B cell (primary cell): ENCODE data around the gene RBM39. TPM values are rescaled to one million over a fixed set of nuclear protein-coding genes. Genes with fewer than 3 reads are reported as not detected.

ENCODE experiments used
- ATAC-seq: fragments of 200-7000 bp; cut with Tn5 transposase; one replicate; pipeline ENCODE4 v1.10.0; 2021; ENCODE audit warnings: low read depth, mild to moderate bottlenecking, moderate number of reproducible peaks, moderate library complexity
- CTCF ChIA-PET: fragments of 350-600 bp; sonication (Branson Sonifier 250); formaldehyde crosslinking; loops from one replicate; lab custom pipeline; 2021; ENCODE audit warnings: antibody characterized with exemption, inconsistent platforms; lab: Charles Lee
- POLR2A ChIA-PET: fragments of 350-600 bp; sonication (Branson Sonifier 250); formaldehyde crosslinking; loops from one replicate; lab custom pipeline; 2021; ENCODE audit warnings: antibody characterized with exemption; lab: Charles Lee
- DNase-seq: peaks from one replicate; pipeline ENCODE4 v3.0.0; 2013
- H2AFZ ChIP-seq: 2 replicates; pipeline ENCODE4 v1.6.1; 2012; ENCODE audit warnings: mild to moderate bottlenecking, low read depth, low read length; ENCODE audit not compliant: insufficient read depth, poor library complexity, severe bottlenecking
- H3K27ac ChIP-seq, 2 donors: 1 replicate in 1 of 2; 2 replicates in 1 of 2; pipeline ENCODE4 v1.5.1; 2012 to 2013; ENCODE audit warnings: low read length in 2 of 2, mild to moderate bottlenecking in 2 of 2, moderate library complexity in 1 of 2
- H3K27me3 ChIP-seq, 4 experiments: fragments of 200-600 bp in 1 of 4; sonication (generic) in 1 of 4; replicated peaks in 1 of 4; 1 replicate in 2 of 4; 2 replicates in 2 of 4; pipeline versions ENCODE4 v1.6.1 to v1.7.0; 2013 to 2016; ENCODE audit warnings: low read length in 3 of 4, mild to moderate bottlenecking in 2 of 4, mixed read lengths in 1 of 4, moderate library complexity in 1 of 4; ENCODE audit not compliant: insufficient read depth in 4 of 4, control insufficient read depth in 3 of 4; ENCODE audit errors: control extremely low read depth in 1 of 4
- H3K36me3 ChIP-seq, 2 experiments: replicated peaks in 1 of 2; 1 replicate in 1 of 2; 2 replicates in 1 of 2; pipeline versions ENCODE4 v1.6.1 to v1.7.1; 2013; ENCODE audit warnings: low read length in 1 of 2; ENCODE audit not compliant: insufficient read depth in 2 of 2, control insufficient read depth in 1 of 2; ENCODE audit errors: control extremely low read depth in 1 of 2, extremely low read depth in 1 of 2
- H3K4me1 ChIP-seq, 2 donors: fragments of 200-600 bp in 1 of 2; sonication (generic) in 1 of 2; 1 replicate in 1 of 2; 2 replicates in 1 of 2; pipeline versions ENCODE4 v1.5.1 to v1.6.1; 2013 to 2017; ENCODE audit warnings: low read length in 2 of 2; ENCODE audit not compliant: control insufficient read depth in 2 of 2, insufficient read depth in 2 of 2
- H3K4me2 ChIP-seq: replicated peaks from 2 replicates; pipeline ENCODE3; 2012; ENCODE audit warnings: mild to moderate bottlenecking, low read depth, low read length; ENCODE audit not compliant: poor library complexity, severe bottlenecking
- H3K4me3 ChIP-seq, 5 experiments: fragments of 200-600 bp in 1 of 5; sonication (generic) in 1 of 5; 1 replicate in 3 of 5; 2 replicates in 2 of 5; pipeline versions ENCODE4 v1.5.1 to v1.7.0; 2011 to 2016; ENCODE audit warnings: low read length in 4 of 5, mild to moderate bottlenecking in 4 of 5, low read depth in 2 of 5, control low read depth in 1 of 5, moderate library complexity in 1 of 5; ENCODE audit not compliant: insufficient read depth in 1 of 5; ENCODE audit errors: control extremely low read depth in 1 of 5, extremely low read depth in 1 of 5
- H3K79me2 ChIP-seq: fragments of 200-600 bp; sonication (generic); one replicate; pipeline ENCODE4 v1.6.0; 2016; ENCODE audit warnings: low read length; ENCODE audit not compliant: control insufficient read depth, insufficient read depth
- H3K9ac ChIP-seq: fragments of 200-600 bp; sonication (generic); 2 replicates; pipeline ENCODE4 v1.6.1; 2017; ENCODE audit warnings: mild to moderate bottlenecking, low read length, moderate library complexity
- H3K9me3 ChIP-seq, 3 donors: one replicate each; pipeline versions ENCODE4 v1.6.1 to v1.7.1; 2013; ENCODE audit warnings: low read length in 2 of 3; ENCODE audit not compliant: control insufficient read depth in 2 of 3, insufficient read depth in 1 of 3; ENCODE audit errors: control extremely low read depth in 1 of 3
- H4K20me1 ChIP-seq: 2 replicates; pipeline ENCODE4 v1.6.0; 2012; ENCODE audit warnings: mild to moderate bottlenecking, low read length; ENCODE audit not compliant: insufficient read depth, control insufficient read depth, poor library complexity, severe bottlenecking
- H3K27ac Mint-ChIP-seq: one replicate; pipeline ENCODE4 v1.8.0; 2021; ENCODE audit warnings: mixed read lengths
- H3K27me3 Mint-ChIP-seq: one replicate; pipeline ENCODE4 v1.8.0; 2021; ENCODE audit warnings: mixed read lengths
- H3K4me1 Mint-ChIP-seq: one replicate; pipeline ENCODE4 v1.8.0; 2021; ENCODE audit warnings: mixed read lengths
- H3K4me3 Mint-ChIP-seq: one replicate; pipeline ENCODE4 v1.8.0; 2021; ENCODE audit warnings: mixed read lengths
- H3K9me3 Mint-ChIP-seq: one replicate; pipeline ENCODE4 v1.8.0; 2022; ENCODE audit warnings: mixed read lengths; ENCODE audit not compliant: insufficient read depth
- EZH2 ChIP-seq: IDR thresholded peaks from 2 replicates; pipeline ENCODE4 v1.6.1; 2012; ENCODE audit warnings: borderline replicate concordance, low read depth, mild to moderate bottlenecking, moderate library complexity, low read length; ENCODE audit not compliant: insufficient read depth, poor library complexity, severe bottlenecking
- WGBS: methylation state at CpG from one replicate; pipeline ENCODE4 v1.1.5; 2013; ENCODE audit warnings: missing lambda C conversion rate; ENCODE audit not compliant: insufficient coverage; 5-methylcytosine and 5-hydroxymethylcytosine counted together
- intact Hi-C: fragments of 100-400 bp; cut with micrococcal nuclease; formaldehyde crosslinking; loops from one replicate; pipeline ENCODE4 v1.10.0; 2022
- polyA plus RNA-seq: library from polyadenylated mRNA; depleted of rRNA; stranded (reverse); fragments of >200 nt; gene quantifications from 2 replicates; pipeline ENCODE4 v1.2.3, GENCODE V29; 2012
- total RNA-seq, 2 donors: library from RNA; stranded (reverse); fragments of 120-200 nt in 1 of 2; gene quantifications; 1 replicate in 1 of 2; 2 replicates in 1 of 2; pipeline versions ENCODE4 v1.2.3 to v1.2.4, GENCODE V29; 2013 to 2022
- TF ChIP-seq, protein P1 (sequence below): fragments of 200-600 bp; IDR thresholded peaks from one replicate; pipeline ENCODE4 v1.8.0; 2022; ENCODE audit warnings: antibody characterized with exemption, mild to moderate bottlenecking

Gene RBM39
- total and polyA plus RNA-seq, 2 donors (not counting 1 experiment from before 2014, with no cell fraction given) = 217 to 689 TPM

DNA sequence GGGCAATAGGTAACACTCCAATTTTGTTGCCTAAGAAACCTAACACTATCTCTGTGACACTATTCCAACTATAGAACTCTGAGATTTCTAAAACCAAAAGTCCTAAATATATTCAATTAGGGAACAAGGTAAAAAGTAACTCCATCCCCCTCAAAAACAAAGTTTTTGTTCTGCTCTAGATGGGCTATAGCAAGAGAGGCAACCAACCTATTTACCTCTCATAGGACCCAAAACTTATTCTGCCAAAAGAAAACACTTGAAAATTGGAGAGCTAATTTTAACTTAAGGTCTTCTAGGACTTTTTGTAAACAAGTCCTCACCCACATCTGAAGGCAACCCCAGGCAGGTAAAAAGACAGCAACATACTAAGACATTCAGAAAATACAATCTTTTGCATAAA, 7.7 kb downstream of the RBM39 start:
- Mint-ChIP-seq H3K27ac (peak overlapping the region; percentile 10), H3K4me3 (peak overlapping the region; percentile 23), H3K4me1 (peaks cover 48% of the 10 kb centered on the region), H3K27me3 (no peaks in the 10 kb centered on the region), H3K9me3 (no peaks in the 10 kb centered on the region)
- H3K9ac ChIP-seq = no peak overlapping the region
- peaks cover 100% of the 10 kb centered on the region for H3K79me2 ChIP-seq
- H3K4me2 ChIP-seq = no peak overlapping the region
- H3K27me3 ChIP-seq = no peaks in the 10 kb centered on the region
- intact Hi-C loops = no loop called here
- peaks cover 25 to 30% of the 10 kb centered on the region in 2 donors for H3K4me1 ChIP-seq
- peaks cover 2 to 94% of the 10 kb centered on the region in 2 experiments for H3K36me3 ChIP-seq
- H3K27ac ChIP-seq = peak overlapping the region in 1 of 2 donors; percentile 38
- H3K9me3 ChIP-seq = no peaks in the 10 kb centered on the region
- ATAC-seq (no peak), DNase-seq (no peak)
- no peak overlapping the region for H3K4me3 ChIP-seq
- H2AFZ ChIP-seq = no peak overlapping the region
- CTCF ChIA-PET = interaction anchor here (0.9 kb wide), 1 partner anchor 9 kb away, joined by 5 read pairs; no protein-coding TSS in a partner anchor
- TF ChIP-seq EZH2 = no peak
- TF ChIP-seq, protein P1, sequence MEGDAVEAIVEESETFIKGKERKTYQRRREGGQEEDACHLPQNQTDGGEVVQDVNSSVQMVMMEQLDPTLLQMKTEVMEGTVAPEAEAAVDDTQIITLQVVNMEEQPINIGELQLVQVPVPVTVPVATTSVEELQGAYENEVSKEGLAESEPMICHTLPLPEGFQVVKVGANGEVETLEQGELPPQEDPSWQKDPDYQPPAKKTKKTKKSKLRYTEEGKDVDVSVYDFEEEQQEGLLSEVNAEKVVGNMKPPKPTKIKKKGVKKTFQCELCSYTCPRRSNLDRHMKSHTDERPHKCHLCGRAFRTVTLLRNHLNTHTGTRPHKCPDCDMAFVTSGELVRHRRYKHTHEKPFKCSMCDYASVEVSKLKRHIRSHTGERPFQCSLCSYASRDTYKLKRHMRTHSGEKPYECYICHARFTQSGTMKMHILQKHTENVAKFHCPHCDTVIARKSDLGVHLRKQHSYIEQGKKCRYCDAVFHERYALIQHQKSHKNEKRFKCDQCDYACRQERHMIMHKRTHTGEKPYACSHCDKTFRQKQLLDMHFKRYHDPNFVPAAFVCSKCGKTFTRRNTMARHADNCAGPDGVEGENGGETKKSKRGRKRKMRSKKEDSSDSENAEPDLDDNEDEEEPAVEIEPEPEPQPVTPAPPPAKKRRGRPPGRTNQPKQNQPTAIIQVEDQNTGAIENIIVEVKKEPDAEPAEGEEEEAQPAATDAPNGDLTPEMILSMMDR = no peak
- POLR2A ChIA-PET = no interaction called here
- H4K20me1 ChIP-seq = peaks cover 99% of the 10 kb centered on the region

DNA sequence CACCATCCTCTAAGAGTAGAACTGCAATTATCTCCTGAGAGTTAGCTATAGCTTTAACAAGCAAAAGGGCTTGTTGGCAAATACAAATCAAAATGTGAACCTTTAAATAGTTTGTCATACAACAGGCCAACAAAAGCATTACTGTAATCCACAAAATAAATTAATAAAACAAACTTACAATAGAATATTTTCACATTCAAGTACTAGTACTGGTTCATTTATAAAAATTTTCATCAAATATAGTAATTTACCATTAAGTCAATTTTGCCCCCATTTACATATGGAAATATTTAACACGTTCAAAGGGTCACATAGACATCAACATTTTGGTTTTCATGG, 9.4 kb downstream of the RBM39 start:
- H3K9me3 ChIP-seq = no peaks in the 10 kb centered on the region
- H3K36me3 ChIP-seq = peaks cover 3 to 93% of the 10 kb centered on the region in 2 experiments
- intact Hi-C loops = no loop called here
- ATAC-seq (no peak), DNase-seq (no peak)
- ChIA-PET CTCF (no interaction called here), POLR2A (no interaction called here)
- no peak overlapping the region for H3K4me3 Mint-ChIP-seq
- H3K79me2 ChIP-seq = peaks cover 99% of the 10 kb centered on the region
- H3K9ac ChIP-seq = no peak overlapping the region
- TF ChIP-seq, protein P1 = no peak
- TF ChIP-seq EZH2 = no peak
- H3K27me3 ChIP-seq = no peaks in the 10 kb centered on the region
- H3K27ac ChIP-seq = no peak overlapping the region
- H3K4me1 Mint-ChIP-seq = peaks cover 36% of the 10 kb centered on the region
- no peak overlapping the region for H3K4me2 ChIP-seq
- no peaks in the 10 kb centered on the region for H3K27me3 Mint-ChIP-seq
- no peak overlapping the region for H3K27ac Mint-ChIP-seq
- peaks cover 99% of the 10 kb centered on the region for H4K20me1 ChIP-seq
- 67% methylated on average over 1 of the region's 1 CpG for WGBS
- no peak overlapping the region for H2AFZ ChIP-seq
- H3K4me1 ChIP-seq = peaks cover 15 to 20% of the 10 kb centered on the region in 2 donors
- no peaks in the 10 kb centered on the region for H3K9me3 Mint-ChIP-seq
- no peak overlapping the region for H3K4me3 ChIP-seq
